ENCODE results near the gene RSPO3.

DNA sequence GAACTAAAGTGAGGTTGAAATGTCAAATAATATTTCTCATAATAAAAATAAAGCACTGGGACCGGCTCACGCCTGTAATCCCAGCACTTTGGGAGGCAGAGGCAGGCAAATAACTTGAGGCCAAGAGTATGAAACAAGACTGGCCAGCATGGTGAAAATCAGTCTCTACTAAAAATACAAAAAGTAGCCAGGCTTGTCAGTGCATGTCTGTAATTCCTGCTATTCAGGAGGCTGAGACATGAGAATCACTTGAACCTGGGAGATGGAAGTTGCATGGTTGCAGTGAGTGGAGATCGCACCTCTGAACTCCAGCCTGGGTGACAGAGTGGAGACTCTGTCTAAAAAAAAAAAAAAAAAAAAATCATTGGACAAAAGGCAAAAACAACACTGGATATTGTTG is 38.4 kb upstream of the RSPO3 start:
- no peak for TF ChIP-seq POLR2AphosphoS5 (IDR thresholded peaks at IDR 0.05; ENCODE audit: low read depth, low read length)
- TF ChIP-seq MAX (IDR thresholded peaks at IDR 0.05; ENCODE audit: low read depth) = no peak
- TF ChIP-seq, protein P1, sequence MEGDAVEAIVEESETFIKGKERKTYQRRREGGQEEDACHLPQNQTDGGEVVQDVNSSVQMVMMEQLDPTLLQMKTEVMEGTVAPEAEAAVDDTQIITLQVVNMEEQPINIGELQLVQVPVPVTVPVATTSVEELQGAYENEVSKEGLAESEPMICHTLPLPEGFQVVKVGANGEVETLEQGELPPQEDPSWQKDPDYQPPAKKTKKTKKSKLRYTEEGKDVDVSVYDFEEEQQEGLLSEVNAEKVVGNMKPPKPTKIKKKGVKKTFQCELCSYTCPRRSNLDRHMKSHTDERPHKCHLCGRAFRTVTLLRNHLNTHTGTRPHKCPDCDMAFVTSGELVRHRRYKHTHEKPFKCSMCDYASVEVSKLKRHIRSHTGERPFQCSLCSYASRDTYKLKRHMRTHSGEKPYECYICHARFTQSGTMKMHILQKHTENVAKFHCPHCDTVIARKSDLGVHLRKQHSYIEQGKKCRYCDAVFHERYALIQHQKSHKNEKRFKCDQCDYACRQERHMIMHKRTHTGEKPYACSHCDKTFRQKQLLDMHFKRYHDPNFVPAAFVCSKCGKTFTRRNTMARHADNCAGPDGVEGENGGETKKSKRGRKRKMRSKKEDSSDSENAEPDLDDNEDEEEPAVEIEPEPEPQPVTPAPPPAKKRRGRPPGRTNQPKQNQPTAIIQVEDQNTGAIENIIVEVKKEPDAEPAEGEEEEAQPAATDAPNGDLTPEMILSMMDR (IDR thresholded peaks at IDR 0.05) = no peak
- no peak for TF ChIP-seq EZH2phosphoT487 (IDR thresholded peaks at IDR 0.05; ENCODE audit: borderline replicate concordance, low read depth)
- no peak for TF ChIP-seq EP300 (IDR thresholded peaks at IDR 0.05; ENCODE audit: borderline replicate concordance in 1 of 2, low read depth in 1 of 2, low read length in 1 of 2)
- no peak for TF ChIP-seq SIN3A (IDR thresholded peaks at IDR 0.05; ENCODE audit: borderline replicate concordance, low read depth, low read length)
- no peak for TF ChIP-seq ZBTB33 (IDR thresholded peaks at IDR 0.05; ENCODE audit: borderline replicate concordance, low read depth)
- TF ChIP-seq SMC3 (IDR thresholded peaks at IDR 0.05; ENCODE audit: low read depth, low read length) = no peak
- no peak for TF ChIP-seq GABPA (IDR thresholded peaks at IDR 0.05; ENCODE audit: low read depth)
- no peak for TF ChIP-seq TEAD4 (IDR thresholded peaks at IDR 0.05; ENCODE audit: borderline replicate concordance, insufficient read depth)
- TF ChIP-seq TAF1 (IDR thresholded peaks at IDR 0.05; ENCODE audit: borderline replicate concordance, low read depth, low read length) = no peak
- TF ChIP-seq TCF12 (IDR thresholded peaks at IDR 0.05) = no peak
